HG03175 (cell line): ENCODE results near the gene OSBPL2.

Experiments
- ATAC-seq: cut with Tn5 transposase; IDR thresholded peaks from one replicate; pipeline ENCODE4 v1.9.1; 2021; ENCODE audit warnings: mild to moderate bottlenecking, moderate library complexity; ENCODE audit not compliant: unreplicated experiment

OSBPL2 gene

GRCh38 chr20:62296724-62297448 is 58.6 kb downstream of the OSBPL2 start:
- no peak for ATAC-seq

- no peak for ATAC-seq
Measured at GRCh38 chr20:62297449-62298227, 59.3 kb downstream of the OSBPL2 start.

DNA sequence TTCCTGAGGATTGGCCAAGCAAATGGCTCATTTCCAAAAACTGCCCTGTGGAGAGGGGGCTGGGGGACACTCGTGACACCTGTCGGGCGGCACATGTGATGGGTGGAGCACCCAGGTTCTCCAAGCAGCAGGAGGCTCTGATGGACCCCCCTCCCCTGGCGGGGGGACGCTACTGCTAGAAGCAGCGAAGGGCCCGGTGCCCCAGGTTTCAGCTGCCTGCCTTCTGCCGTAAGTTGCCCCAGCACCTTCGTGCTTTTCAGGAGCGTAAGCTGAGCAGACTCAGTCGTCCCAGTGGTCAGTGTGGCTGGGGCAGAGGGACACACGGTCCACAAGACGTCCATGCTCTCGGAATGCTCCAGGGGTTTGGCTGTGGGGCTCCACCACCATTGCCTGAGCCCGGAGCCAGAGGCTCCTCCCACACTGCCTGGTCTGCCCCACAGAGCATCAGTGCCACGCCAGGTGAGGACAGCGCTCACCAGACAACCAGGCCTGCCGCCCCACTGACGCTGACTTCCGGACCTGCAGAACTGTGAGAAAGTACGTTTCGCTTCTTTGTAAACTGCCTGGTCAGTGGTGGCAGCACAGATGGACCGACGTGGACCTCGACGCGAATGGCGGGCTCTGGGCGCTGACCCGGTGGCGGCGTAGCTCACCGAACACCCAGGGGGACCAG is 60.4 kb downstream of the OSBPL2 start:
- no peak for ATAC-seq

GRCh38 chr20:62299666-62300236 is 61.4 kb downstream of the OSBPL2 start:
- no peak for ATAC-seq

GRCh38 chr20:62300319-62300718 is 62.0 kb downstream of the OSBPL2 start:
- ATAC-seq: no peak

DNA sequence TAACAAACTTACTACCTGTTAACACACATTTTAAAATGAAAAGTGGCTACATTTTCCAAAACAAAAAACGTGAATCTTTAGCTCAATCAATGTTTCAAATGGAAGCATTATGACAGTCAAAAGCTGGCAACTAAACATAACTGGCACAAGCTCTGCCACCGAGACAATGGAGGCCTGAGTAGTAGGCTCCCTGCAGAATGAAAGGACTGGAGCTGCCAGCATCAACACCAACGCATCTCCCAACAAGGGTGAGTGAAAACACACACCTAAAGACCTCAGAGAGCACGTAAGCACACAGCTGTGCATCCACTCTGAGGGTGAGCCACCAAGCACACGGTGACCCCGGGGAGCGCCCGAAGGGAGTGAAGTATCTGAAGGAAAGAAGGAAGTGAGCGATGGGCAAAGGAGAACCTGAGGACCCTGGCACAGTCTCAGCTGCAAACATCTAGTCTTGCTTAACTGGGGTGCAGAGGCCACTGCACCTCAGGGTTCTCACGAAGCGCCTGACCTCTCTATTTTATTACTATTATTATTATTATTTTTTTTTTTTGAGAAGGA is 62.9 kb downstream of the OSBPL2 start:
- ATAC-seq: no peak

GRCh38 chr20:62301773-62302340 is 63.5 kb downstream of the OSBPL2 start:
- peak; percentile 46 for ATAC-seq

- ATAC-seq: peak; percentile 84
Measured at GRCh38 chr20:62302341-62303061, 64.2 kb downstream of the OSBPL2 start, which contains the start of gene ADRM1. TSS of gene ADRM1 (plus strand) at chr20:62302997. CDS start at chr20:62303569, 572 bp downstream.

- ATAC-seq: no peak
Measured at GRCh38 chr20:62303062-62303339, 64.7 kb downstream of the OSBPL2 start.

GRCh38 chr20:62303340-62304226 is 65.3 kb downstream of the OSBPL2 start:
- ATAC-seq: no peak

GRCh38 chr20:62304331-62305148 is 66.2 kb downstream of the OSBPL2 start:
- ATAC-seq: no peak

- no peak for ATAC-seq
Measured at GRCh38 chr20:62305149-62305764, 66.9 kb downstream of the OSBPL2 start.

DNA sequence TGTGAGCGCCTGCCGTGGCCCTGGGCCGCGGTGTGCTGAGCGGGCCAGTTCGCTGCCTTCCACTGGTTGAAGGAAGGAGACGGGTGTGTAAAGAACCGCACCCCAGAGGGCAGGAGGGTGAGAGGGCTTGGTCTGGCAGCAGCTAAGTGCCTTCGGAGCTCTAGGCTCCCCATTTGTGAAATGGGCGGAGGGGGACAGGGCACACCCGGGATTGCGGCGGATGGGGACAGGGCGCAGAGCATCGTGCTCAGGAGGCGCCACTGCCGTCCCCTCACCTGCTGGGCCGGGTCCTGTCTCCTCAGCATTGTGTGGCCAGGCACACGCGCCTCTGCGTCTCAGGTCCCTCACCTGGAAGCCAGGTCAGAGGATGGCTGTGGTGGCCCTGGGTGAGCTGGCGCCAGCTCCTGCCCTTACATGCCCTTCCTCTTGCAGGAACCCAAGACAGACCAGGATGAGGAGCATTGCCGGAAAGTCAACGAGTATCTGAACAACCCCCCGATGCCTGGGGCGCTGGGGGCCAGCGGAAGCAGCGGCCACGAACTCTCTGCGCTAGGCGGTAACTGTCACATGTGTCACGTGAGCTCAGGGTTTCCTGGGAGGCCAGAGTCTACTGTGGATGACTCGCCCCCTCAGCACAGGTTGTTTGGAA is 67.6 kb downstream of the OSBPL2 start:
- ATAC-seq: no peak

GRCh38 chr20:62306414-62307187 is 68.3 kb downstream of the OSBPL2 start:
- no peak for ATAC-seq

DNA sequence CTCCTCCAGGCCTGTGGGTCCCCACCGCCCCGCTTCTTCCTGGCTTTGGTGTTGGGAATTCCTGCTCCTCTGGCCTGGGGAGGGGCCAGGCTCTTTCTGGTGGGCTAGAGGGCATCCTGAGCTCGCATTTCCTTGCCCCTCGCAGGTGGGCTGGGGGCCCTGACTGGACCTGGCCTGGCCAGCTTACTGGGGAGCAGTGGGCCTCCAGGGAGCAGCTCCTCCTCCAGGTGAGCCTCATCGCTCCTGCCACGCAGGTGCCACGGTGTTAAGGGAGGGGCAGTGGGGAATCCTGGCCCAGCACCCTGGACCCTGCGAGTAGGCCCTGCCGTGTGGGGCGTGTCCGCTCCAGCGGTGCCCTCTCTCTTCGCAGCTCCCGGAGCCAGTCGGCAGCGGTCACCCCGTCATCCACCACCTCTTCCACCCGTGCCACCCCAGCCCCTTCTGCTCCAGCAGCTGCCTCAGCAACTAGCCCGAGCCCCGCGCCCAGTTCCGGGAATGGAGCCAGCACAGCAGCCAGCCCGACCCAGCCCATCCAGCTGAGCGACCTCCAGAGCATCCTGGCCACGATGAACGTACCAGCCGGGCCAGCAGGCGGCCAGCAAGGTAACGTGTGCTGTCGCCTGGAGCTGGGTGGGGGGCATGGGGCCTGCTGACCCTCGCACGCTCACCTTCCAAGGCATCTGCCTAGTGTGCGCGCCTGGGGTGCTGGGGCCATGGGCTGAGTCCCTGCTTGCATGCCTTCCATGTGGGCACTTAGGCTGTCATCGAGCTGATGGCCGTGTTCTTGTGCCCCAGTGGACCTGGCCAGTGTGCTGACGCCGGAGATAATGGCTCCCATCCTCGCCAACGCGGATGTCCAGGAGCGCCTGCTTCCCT is 69.1 kb downstream of the OSBPL2 start:
- ATAC-seq: no peak
